Effector memory CD8-positive, alpha-beta T cell (primary cell): ENCODE data around the gene GPC1.

Source experiments
- ATAC-seq: fragments of 150-1000 bp; cut with Tn5 transposase; replicated peaks from 2 replicates; pipeline ENCODE4 v1.10.0; 2021; ENCODE audit warnings: mild to moderate bottlenecking, moderate library complexity
- DNase-seq, 3 experiments: peaks; one replicate each; pipeline ENCODE4 v3.0.0; 2021
- H3K27ac Mint-ChIP-seq, 2 donors: one replicate each; pipeline ENCODE4 v1.8.0; 2022; ENCODE audit warnings: mild to moderate bottlenecking in 2 of 2, mixed read lengths in 2 of 2, moderate library complexity in 2 of 2
- H3K27me3 Mint-ChIP-seq, 2 donors: one replicate each; pipeline ENCODE4 v1.8.0; 2022; ENCODE audit warnings: mixed read lengths in 2 of 2
- H3K36me3 Mint-ChIP-seq: one replicate; pipeline ENCODE4 v1.8.0; 2022; ENCODE audit warnings: mild to moderate bottlenecking, moderate library complexity, mixed read lengths; ENCODE audit not compliant: insufficient read depth
- H3K4me1 Mint-ChIP-seq, 2 donors: one replicate each; pipeline ENCODE4 v1.8.0; 2022; ENCODE audit warnings: low read depth in 2 of 2, mixed read lengths in 2 of 2
- H3K4me3 Mint-ChIP-seq, 2 donors: one replicate each; pipeline ENCODE4 v1.8.0; 2022; ENCODE audit warnings: mild to moderate bottlenecking in 2 of 2, mixed read lengths in 2 of 2, moderate library complexity in 2 of 2
- H3K9me3 Mint-ChIP-seq, 2 donors: one replicate each; pipeline ENCODE4 v1.8.0; 2022; ENCODE audit warnings: mixed read lengths in 2 of 2

Gene GPC1

GRCh38 chr2:240425236-240425615, 10.2 kb upstream of the GPC1 start:
- Mint-ChIP-seq H3K27me3 (peaks cover 19 to 51% of the 10 kb centered on the region in 2 donors), H3K4me3 (no peak overlapping the region), H3K4me1 (no peaks in the 10 kb centered on the region), H3K9me3 (peaks cover 0 to 2% of the 10 kb centered on the region in 2 donors), H3K27ac (no peak overlapping the region), H3K36me3 (no peaks in the 10 kb centered on the region)
- no peak for ATAC-seq
- no peak for DNase-seq

GRCh38 chr2:240425697-240426096, 9.8 kb upstream of the GPC1 start:
- no peak for DNase-seq
- H3K9me3 Mint-ChIP-seq = peaks cover 0 to 2% of the 10 kb centered on the region in 2 donors
- no peaks in the 10 kb centered on the region for H3K4me1 Mint-ChIP-seq
- H3K36me3 Mint-ChIP-seq = no peaks in the 10 kb centered on the region
- ATAC-seq = no peak
- H3K27ac Mint-ChIP-seq = no peak overlapping the region
- no peak overlapping the region for H3K4me3 Mint-ChIP-seq
- peaks cover 19 to 46% of the 10 kb centered on the region in 2 donors for H3K27me3 Mint-ChIP-seq

GRCh38 chr2:240426845-240427721, 8.4 kb upstream of the GPC1 start:
- peaks cover 0 to 2% of the 10 kb centered on the region in 2 donors for H3K9me3 Mint-ChIP-seq
- peaks cover 19 to 45% of the 10 kb centered on the region in 2 donors for H3K27me3 Mint-ChIP-seq
- no peak overlapping the region for H3K4me3 Mint-ChIP-seq
- no peak overlapping the region for H3K27ac Mint-ChIP-seq
- no peak for DNase-seq
- H3K4me1 Mint-ChIP-seq = no peaks in the 10 kb centered on the region
- H3K36me3 Mint-ChIP-seq = no peaks in the 10 kb centered on the region
- no peak for ATAC-seq

DNA sequence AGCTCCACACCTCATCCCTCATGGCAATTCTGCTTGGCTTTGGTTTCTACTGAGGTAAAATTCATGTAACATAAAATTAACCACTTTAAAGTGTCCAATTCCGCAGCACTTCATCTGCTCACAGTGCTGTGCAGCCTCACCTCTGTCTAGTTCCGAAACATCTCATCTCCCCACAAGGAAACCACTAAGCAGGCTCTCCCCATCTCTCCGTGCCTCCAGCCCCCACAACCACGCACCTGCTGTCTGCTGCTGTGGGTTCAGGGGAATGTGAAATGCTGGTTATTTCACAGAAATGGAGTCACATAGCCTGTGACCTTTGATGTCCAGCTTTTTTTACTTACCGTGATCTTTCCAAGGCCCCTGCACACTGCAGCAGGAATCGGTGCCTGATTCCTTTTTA, 7.7 kb upstream of the GPC1 start:
- DNase-seq = no peak
- Mint-ChIP-seq H3K27ac (no peak overlapping the region), H3K4me3 (no peak overlapping the region), H3K36me3 (no peaks in the 10 kb centered on the region), H3K4me1 (no peaks in the 10 kb centered on the region), H3K9me3 (no peaks in the 10 kb centered on the region), H3K27me3 (peaks cover 14 to 51% of the 10 kb centered on the region in 2 donors)
- no peak for ATAC-seq

GRCh38 chr2:240428245-240428644, 7.2 kb upstream of the GPC1 start:
- Mint-ChIP-seq H3K36me3 (no peaks in the 10 kb centered on the region), H3K4me3 (no peak overlapping the region), H3K9me3 (no peaks in the 10 kb centered on the region), H3K27ac (no peak overlapping the region), H3K4me1 (no peaks in the 10 kb centered on the region), H3K27me3 (peaks cover 12 to 56% of the 10 kb centered on the region in 2 donors)
- no peak for DNase-seq
- ATAC-seq = no peak

GRCh38 chr2:240429341-240429871, 6.1 kb upstream of the GPC1 start:
- Mint-ChIP-seq H3K4me1 (peaks cover 0 to 2% of the 10 kb centered on the region in 2 donors), H3K36me3 (no peaks in the 10 kb centered on the region), H3K27ac (no peak overlapping the region), H3K27me3 (peaks cover 12 to 58% of the 10 kb centered on the region in 2 donors), H3K9me3 (no peaks in the 10 kb centered on the region), H3K4me3 (no peak overlapping the region)
- ATAC-seq = no peak
- DNase-seq = no peak

DNA sequence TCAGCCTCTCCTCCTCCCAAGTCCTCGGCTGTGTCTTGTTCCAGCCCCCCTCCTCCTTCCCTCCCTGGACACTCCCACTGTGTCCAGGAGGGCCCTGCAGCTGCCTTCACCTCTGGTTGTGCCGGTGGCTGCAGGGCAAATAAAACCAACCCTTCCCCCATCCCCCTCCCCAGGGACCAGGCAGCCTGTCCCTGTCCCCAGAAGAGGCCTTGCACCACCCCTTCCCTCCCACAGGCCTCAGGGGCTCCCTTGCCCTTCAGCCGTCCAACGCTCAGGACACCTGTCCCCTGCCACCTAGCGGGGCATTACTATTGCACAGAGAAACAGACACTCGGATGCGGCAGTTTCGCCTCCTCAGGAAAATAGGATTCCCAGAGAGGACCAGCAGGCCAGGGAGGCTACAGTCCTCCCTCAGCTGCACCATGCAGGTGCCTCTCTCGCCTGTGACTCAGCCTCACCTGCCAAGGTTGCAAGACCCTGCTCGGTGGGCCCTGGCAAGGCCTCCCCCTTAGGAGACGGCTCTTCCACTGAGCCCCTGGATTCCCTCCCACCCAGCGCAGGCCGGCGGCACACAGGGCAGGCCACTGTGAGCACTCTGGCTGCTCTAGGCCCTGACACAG, 5.5 kb upstream of the GPC1 start:
- Mint-ChIP-seq H3K4me1 (peaks cover 0 to 7% of the 10 kb centered on the region in 2 donors), H3K9me3 (no peaks in the 10 kb centered on the region), H3K36me3 (peaks cover 5% of the 10 kb centered on the region), H3K4me3 (no peak overlapping the region), H3K27ac (no peak overlapping the region), H3K27me3 (peaks cover 12 to 52% of the 10 kb centered on the region in 2 donors)
- ATAC-seq (no peak), DNase-seq (no peak)

DNA sequence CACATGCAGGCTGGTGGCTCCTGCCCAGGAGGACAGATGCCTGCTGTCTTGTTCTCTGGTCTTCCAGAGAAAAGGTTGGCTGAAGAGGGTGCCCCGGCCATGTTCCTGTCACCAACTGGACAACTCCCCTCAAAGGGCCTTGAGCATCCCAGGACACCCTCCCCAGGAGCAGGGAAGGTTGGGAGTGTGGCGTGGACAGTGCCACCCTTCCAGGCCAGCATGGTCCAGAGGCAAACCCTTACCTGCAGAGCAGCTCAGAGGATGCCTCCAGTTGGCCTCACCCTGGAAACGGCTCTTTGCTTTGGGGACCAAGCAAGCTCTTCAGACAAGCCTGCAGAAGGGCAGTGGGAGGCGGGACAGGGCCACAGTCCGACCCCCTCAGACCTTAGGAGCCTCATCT, 4.9 kb upstream of the GPC1 start:
- ATAC-seq = no peak
- no peak for DNase-seq
- Mint-ChIP-seq H3K27ac (no peak overlapping the region), H3K36me3 (peaks cover 5% of the 10 kb centered on the region), H3K9me3 (no peaks in the 10 kb centered on the region), H3K27me3 (peaks cover 12 to 49% of the 10 kb centered on the region in 2 donors), H3K4me1 (peaks cover 0 to 7% of the 10 kb centered on the region in 2 donors), H3K4me3 (no peak overlapping the region)

- Mint-ChIP-seq H3K4me1 (peaks cover 0 to 7% of the 10 kb centered on the region in 2 donors), H3K4me3 (no peak overlapping the region), H3K27ac (no peak overlapping the region)
Measured at GRCh38 chr2:240431271-240431660, 4.2 kb upstream of the GPC1 start.

GRCh38 chr2:240431661-240432424, 3.6 kb upstream of the GPC1 start:
- Mint-ChIP-seq H3K4me1 (peaks cover 0 to 7% of the 10 kb centered on the region in 2 donors), H3K4me3 (no peak overlapping the region), H3K9me3 (no peaks in the 10 kb centered on the region), H3K27ac (no peak overlapping the region), H3K27me3 (peaks cover 1 to 51% of the 10 kb centered on the region in 2 donors), H3K36me3 (peaks cover 5% of the 10 kb centered on the region)
- peak in 1 of 3 experiments; percentile 0 for DNase-seq
- ATAC-seq = no peak

More at GRCh38 chr2:240431271-240431660, 4.2 kb upstream of the GPC1 start:
- H3K9me3 Mint-ChIP-seq = no peaks in the 10 kb centered on the region
- peak in 1 of 3 experiments; percentile 0 for DNase-seq
- no peak for ATAC-seq
- H3K27me3 Mint-ChIP-seq = peaks cover 7 to 49% of the 10 kb centered on the region in 2 donors
- H3K36me3 Mint-ChIP-seq = peaks cover 5% of the 10 kb centered on the region

- H3K36me3 Mint-ChIP-seq = peaks cover 5% of the 10 kb centered on the region
- no peaks in the 10 kb centered on the region for H3K9me3 Mint-ChIP-seq
- peaks cover 1 to 51% of the 10 kb centered on the region in 2 donors for H3K27me3 Mint-ChIP-seq
- DNase-seq = no peak
- H3K4me1 Mint-ChIP-seq = peaks cover 0 to 7% of the 10 kb centered on the region in 2 donors
- ATAC-seq = no peak
- no peak overlapping the region for H3K27ac Mint-ChIP-seq
- no peak overlapping the region for H3K4me3 Mint-ChIP-seq
Measured at GRCh38 chr2:240432430-240432819, 3.0 kb upstream of the GPC1 start.

DNA sequence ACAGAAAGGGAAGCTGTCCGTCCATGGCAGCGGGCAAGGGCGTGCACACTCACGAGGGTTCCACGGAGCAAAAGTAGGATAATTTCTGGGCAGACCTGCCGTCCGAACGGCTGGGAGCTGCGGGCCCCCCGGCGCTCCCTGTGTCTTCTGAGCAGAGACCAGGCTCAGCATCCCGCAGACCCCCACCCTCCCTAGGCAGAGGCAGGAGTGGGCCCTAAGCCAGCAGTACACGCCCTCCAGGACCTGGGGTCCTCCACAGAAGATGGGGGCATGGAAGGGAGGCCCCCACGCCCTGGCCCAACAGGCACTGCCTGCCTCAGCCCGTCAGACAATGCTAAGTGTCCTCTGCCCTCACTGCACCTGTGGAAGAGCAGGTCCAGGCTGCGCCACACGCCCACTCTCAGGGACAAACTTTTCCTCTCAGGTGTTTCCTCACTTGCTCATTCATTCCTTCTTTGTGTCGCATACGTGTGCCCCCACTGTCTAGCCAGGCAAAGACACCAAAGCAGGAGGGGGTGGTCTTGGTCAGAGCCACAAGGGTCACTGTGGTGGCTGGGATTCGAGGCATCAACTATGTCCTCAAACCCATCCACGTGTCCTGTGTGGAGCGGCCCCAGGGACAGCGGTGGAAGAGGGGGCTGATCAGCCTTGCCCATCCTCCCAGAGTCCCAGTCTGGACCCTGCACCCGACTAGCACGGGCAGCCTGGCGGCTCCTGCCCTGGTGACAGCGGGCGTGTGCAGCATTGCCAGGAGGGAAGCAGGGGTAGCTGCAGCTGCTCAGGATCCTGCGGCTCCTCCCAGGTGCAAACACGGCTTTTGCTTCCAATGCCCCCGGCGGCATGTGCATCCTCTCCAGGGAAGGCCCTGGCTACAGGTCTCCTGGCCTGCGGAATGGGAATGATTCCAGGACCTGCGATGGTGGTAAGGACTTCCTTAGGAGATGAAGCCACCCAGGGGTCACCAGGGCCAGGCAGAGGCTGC, 2.4 kb upstream of the GPC1 start:
- peaks cover 4 to 10% of the 10 kb centered on the region in 2 donors for H3K4me1 Mint-ChIP-seq
- peaks cover 5% of the 10 kb centered on the region for H3K36me3 Mint-ChIP-seq
- ATAC-seq (no peak), DNase-seq (no peak)
- H3K4me3 Mint-ChIP-seq = peak overlapping the region; percentile 84
- H3K27me3 Mint-ChIP-seq = peaks cover 8 to 51% of the 10 kb centered on the region in 2 donors
- H3K9me3 Mint-ChIP-seq = no peaks in the 10 kb centered on the region
- peak overlapping the region in 1 of 2 donors; percentile 19 for H3K27ac Mint-ChIP-seq
